Spleen (tissue), 7 donors: ENCODE results near the gene PLEKHO1.

Source experiments
- CTCF ChIP-seq, 11 experiments: fragments of 200-600 bp in 7 of 11; fragments of 450-650 bp in 4 of 11; sonication (generic) in 4 of 11; IDR thresholded peaks in 8 of 11; conservative IDR thresholded peaks in 3 of 11; 1 replicate in 7 of 11; 2 replicates in 4 of 11; pipeline versions ENCODE4 v1.4.0 to v1.8.0; 2016 to 2021; ENCODE audit warnings: antibody characterized with exemption in 11 of 11, inconsistent platforms in 4 of 11, mild to moderate bottlenecking in 1 of 11
- POLR2A ChIP-seq, 3 donors: fragments of 450-650 bp; IDR thresholded peaks; one replicate each; pipeline ENCODE4 v1.5.1; 2017; ENCODE audit warnings: antibody characterized with exemption in 3 of 3, mild to moderate bottlenecking in 1 of 3
- POLR2AphosphoS5 ChIP-seq, 3 donors: sonication (generic); formaldehyde crosslinking; IDR thresholded peaks; one replicate each; pipeline ENCODE4 v1.5.1; 2017; ENCODE audit warnings: antibody characterized with exemption in 3 of 3
- donor health status: DM: no; HTN: no; CAD: no; lungs with moderate emphysema.
- donor health status: DM: no; HTN: no; CAD: no.
- donor health status: DM: no; HTN: no; CAD: no.

- TF ChIP-seq CTCF (IDR thresholded peaks at IDR 0.05 in 8 of 11, conservative IDR thresholded peaks at IDR 0.05 in 3 of 11) (no peak), POLR2A (IDR thresholded peaks at IDR 0.05) (no peak), POLR2AphosphoS5 (IDR thresholded peaks at IDR 0.05) (no peak)
These were observed 46.7 kb downstream of the PLEKHO1 start for GRCh38 chr1:150196417-150196816.
